ENCODE results near the gene PTPRH.

PTPRH gene

DNA sequence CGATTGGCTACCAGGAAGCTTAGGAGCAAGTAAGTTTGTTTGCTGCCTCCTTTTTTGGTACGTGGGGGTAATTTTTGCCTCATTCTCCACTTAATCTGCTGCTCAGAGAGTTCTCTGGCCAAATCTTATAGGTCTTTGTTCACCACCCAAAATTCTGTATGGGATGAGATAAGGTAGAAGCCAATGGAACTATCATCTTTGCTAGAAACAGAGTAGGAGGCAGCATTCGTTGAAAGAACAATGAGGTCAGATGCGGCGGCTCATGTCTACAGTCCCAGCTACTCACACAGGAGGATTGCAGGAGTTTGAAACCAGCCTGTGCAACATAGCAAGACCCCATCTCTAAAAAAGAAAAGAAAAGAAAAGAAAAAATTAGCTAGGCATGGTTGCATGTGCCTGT lies 37.9 kb downstream of the PTPRH start:
- no peak overlapping the region for H3K4me3 ChIP-seq (ENCODE audit: low read depth, low read length)
- TF ChIP-seq, protein P1, sequence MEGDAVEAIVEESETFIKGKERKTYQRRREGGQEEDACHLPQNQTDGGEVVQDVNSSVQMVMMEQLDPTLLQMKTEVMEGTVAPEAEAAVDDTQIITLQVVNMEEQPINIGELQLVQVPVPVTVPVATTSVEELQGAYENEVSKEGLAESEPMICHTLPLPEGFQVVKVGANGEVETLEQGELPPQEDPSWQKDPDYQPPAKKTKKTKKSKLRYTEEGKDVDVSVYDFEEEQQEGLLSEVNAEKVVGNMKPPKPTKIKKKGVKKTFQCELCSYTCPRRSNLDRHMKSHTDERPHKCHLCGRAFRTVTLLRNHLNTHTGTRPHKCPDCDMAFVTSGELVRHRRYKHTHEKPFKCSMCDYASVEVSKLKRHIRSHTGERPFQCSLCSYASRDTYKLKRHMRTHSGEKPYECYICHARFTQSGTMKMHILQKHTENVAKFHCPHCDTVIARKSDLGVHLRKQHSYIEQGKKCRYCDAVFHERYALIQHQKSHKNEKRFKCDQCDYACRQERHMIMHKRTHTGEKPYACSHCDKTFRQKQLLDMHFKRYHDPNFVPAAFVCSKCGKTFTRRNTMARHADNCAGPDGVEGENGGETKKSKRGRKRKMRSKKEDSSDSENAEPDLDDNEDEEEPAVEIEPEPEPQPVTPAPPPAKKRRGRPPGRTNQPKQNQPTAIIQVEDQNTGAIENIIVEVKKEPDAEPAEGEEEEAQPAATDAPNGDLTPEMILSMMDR (IDR thresholded peaks at IDR 0.05; ENCODE audit: low read depth, low read length): no peak

DNA sequence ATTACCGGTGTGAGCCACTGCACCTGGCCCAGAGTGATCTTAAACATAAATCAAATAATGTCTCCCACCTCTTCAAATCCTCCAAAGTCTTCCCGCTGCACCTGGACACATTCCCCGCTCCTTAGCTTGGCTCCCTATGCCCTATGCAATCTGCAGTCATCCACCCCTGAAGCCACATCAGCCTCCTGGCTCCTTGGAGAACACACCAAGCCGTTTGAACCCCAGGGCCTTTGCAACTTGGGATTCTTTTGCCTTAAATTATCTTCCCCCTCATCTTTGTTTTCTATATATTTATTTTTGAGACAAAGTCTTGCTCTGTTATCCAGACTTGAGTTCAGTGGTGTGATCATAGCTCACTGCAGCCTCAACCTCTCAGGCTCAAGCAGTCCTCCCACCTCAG lies 40.2 kb downstream of the PTPRH start:
- H3K4me3 ChIP-seq (ENCODE audit: low read depth, low read length): no peak overlapping the region
- TF ChIP-seq, protein P1 (IDR thresholded peaks at IDR 0.05; ENCODE audit: low read depth, low read length): no peak

DNA sequence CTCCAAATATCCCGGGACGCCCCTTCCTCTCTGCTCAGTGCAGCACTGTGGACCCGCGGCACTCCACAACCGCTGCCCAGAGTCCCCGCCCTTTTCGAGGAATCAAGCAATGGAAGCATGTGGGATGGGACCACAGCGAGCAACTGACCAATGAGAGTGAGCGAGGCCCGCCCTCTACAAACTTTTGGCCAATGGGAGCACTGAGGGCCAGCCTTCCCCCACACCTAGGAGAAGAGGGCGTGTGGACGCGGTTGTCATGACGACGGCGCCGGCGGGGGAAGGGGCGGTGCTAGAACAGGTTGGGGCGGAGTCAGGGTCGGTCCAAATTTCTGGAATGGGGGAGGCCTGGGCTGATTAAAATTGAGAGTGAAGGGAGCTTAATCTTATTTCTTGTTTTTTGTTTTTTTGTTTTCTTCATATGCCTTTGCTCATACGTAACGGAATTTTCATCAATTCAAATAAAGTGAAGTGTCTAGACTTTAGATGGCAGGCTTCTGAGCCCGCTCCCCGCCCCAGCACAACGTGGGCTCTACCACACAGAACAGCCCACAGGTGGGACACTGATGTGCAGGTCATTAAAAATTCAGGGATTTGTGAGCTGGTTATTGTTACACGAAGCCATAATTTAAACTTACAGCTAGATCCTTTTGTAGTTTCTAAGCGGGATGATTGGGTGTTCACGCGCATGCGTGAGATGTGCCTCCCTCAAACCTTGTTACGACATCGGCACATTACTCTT lies 42.6 kb downstream of the PTPRH start, which contains the start of gene DNAAF3:
TSS of gene DNAAF3 (minus strand) at position 84 of the 739 bp plus-strand sequence. CDS start 200 bp downstream, outside the sequence.
- peak within 1 kb of the TSS; percentile 61 for H3K4me3 ChIP-seq (ENCODE audit: low read depth, low read length)
- TF ChIP-seq, protein P1 (IDR thresholded peaks at IDR 0.05; ENCODE audit: low read depth, low read length): no peak

DNA sequence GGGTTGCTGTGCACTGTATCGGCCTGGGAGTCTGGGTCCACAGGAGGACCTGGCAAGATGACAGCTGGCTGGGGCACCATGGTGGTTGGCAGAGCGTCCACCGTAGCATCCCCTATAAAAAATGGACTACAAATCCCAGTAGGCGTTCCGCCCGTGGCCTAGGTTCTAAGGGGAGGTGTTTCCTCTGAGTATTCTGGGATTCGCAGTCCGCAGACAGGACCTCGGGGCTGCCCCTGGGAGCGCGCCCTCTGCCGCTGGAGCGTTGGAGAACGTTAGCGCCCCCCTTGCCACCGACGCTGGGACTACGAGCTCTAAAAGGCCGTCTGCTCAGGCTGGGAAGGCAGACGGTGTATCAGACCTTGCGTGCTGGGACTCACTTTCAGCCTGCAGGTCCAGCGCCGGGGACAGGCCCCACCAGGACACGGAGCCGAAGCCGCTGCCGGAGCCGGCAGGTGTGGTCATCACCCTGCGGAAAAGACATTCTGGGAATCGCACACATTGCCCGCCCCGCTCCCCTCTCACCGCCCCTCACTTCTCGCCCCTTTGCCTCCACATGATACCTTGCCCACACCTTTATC lies 43.3 kb downstream of the PTPRH start:
- H3K4me3 ChIP-seq (ENCODE audit: low read depth, low read length): peak overlapping the region; percentile 61
- TF ChIP-seq, protein P1 (IDR thresholded peaks at IDR 0.05; ENCODE audit: low read depth, low read length): peak; percentile 39; the same call in 1 of the 2 replicates

DNA sequence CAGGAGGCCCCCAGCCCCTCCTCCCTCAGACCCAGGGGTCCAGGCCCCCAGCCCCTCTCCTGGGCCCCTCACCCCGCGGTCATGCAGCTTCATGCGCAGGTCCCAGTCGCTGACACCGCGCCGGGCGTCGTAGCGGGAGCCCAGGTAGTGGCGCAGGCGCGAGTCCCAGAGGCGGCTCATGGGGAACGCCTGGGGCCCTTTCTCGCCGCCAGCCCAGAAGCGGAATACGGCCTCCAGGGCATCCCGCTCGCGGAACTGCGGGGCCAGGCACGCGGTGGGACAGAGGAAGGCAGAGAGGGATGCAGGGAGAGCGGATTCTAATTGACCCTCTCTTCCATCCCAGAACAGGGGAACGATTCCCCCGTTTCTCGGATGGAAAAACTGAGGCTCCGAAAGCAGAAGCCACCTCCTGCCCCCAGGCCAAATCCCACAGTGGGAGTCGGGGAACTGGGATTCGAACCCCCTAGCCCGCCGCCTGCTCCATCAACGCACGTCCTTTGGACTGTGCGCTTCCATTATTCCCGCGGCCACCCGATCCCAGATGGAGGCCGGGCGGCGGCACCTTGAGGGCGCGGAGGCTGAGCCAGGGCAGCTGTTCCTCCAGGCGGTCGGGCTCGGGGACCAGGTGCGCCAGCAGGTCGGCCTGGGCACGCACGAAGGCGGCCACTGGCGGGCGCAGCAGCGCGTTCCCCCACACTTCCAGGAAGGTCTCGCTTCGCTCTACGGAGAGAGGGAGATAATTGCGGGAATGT lies 47.6 kb downstream of the PTPRH start:
- TF ChIP-seq, protein P1 (IDR thresholded peaks at IDR 0.05; ENCODE audit: low read depth, low read length): no peak
- H3K4me3 ChIP-seq (ENCODE audit: low read depth, low read length): no peak overlapping the region

DNA sequence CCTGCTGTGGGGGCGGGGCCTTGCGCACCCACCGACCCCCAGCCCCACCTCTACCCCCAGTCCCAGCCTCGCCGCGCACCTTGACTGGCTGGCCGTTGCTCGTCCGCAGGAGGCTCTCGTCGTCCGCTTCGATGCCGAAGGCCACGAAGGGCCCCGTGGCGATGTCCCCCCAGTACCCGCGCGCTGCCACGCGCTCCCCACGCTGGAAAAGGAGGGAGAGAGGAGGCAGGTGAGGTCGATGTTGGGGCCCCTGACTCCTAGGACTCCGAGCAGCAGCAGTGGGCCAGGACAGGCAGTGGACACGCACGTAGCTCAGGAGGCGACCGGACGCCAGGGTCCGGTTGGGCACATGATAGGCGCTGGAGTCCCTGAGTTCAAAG lies 48.3 kb downstream of the PTPRH start:
- H3K4me3 ChIP-seq (ENCODE audit: low read depth, low read length): no peak overlapping the region

More for the DNA sequence above, 48.3 kb downstream of the PTPRH start:
- TF ChIP-seq, protein P1 (IDR thresholded peaks at IDR 0.05; ENCODE audit: low read depth, low read length): no peak
